Astrocyte of the spinal cord (primary cell): ENCODE measurements around the gene PGS1.
"Not testable (repeated sequence)": the region's sequence is repeated elsewhere in the genome, so short reads cannot be mapped to it uniquely, and the experiment has no call there.

ENCODE experiments used
- DNase-seq: peaks from one replicate; pipeline ENCODE4 v3.0.0; 2011; ENCODE audit warnings: low read depth, low spot score
- H3K4me3 ChIP-seq: 2 replicates; pipeline ENCODE4 v1.5.1; 2011; ENCODE audit warnings: low read depth, mild to moderate bottlenecking, low read length, moderate library complexity
- CTCF ChIP-seq: IDR thresholded peaks from 2 replicates; pipeline ENCODE4 v1.5.1; 2012; ENCODE audit warnings: low read depth, mild to moderate bottlenecking, low read length, inconsistent platforms
- in situ Hi-C: cut with HindIII; loops from 2 replicates; pipeline ENCODE4 v1.10.0; 2017; ENCODE audit warnings: low sequenced_read_pairs

PGS1 gene

GRCh38 chr17:78378225-78379130 lies at the start of gene PGS1:
Gene PGS1, plus strand, starts transcription at chr17:78378649. Its CDS starts 17 bp downstream, at chr17:78378666.
- H3K4me3 ChIP-seq: peak within 1 kb of the TSS; percentile 93
- in situ Hi-C loops: no loop called here
- TF ChIP-seq CTCF: no peak
- DNase-seq: peak; percentile 72

- peak; percentile 6 for TF ChIP-seq CTCF
- in situ Hi-C loops: no loop called here
- no peak overlapping the region for H3K4me3 ChIP-seq
- peak; percentile 90 for DNase-seq
These were observed 49.0 kb upstream of the PGS1 start for GRCh38 chr17:78329263-78330059.

- no peak overlapping the region for H3K4me3 ChIP-seq
- TF ChIP-seq CTCF: no peak
- DNase-seq: peak; percentile 59
- in situ Hi-C loops: no loop called here
These were observed 47.8 kb upstream of the PGS1 start for GRCh38 chr17:78330570-78331224.

GRCh38 chr17:78331355-78331754 lies 47.1 kb upstream of the PGS1 start:
- in situ Hi-C loops, H3K4me3 ChIP-seq, DNase-seq: not testable (repeated sequence)

- in situ Hi-C loops: no loop called here
- no peak for TF ChIP-seq CTCF
- no peak overlapping the region for H3K4me3 ChIP-seq
- no peak for DNase-seq
These were observed 45.5 kb upstream of the PGS1 start for GRCh38 chr17:78332991-78333390.

- DNase-seq: no peak
These were observed 43.2 kb upstream of the PGS1 start for GRCh38 chr17:78335209-78335608.

More at GRCh38 chr17:78335209-78335608, 43.2 kb upstream of the PGS1 start:
- no peak overlapping the region for H3K4me3 ChIP-seq
- no peak for TF ChIP-seq CTCF
- in situ Hi-C loops: no loop called here
